HG03460 (cell line): ENCODE results near the gene DEFB131A.
"Not testable (repeated sequence)": the region's sequence is repeated elsewhere in the genome, so short reads cannot be mapped to it uniquely, and the experiment has no call there.

Source experiments
- ATAC-seq: cut with Tn5 transposase; IDR thresholded peaks from one replicate; pipeline ENCODE4 v1.9.1; 2021; ENCODE audit not compliant: unreplicated experiment

The DEFB131A gene

DNA sequence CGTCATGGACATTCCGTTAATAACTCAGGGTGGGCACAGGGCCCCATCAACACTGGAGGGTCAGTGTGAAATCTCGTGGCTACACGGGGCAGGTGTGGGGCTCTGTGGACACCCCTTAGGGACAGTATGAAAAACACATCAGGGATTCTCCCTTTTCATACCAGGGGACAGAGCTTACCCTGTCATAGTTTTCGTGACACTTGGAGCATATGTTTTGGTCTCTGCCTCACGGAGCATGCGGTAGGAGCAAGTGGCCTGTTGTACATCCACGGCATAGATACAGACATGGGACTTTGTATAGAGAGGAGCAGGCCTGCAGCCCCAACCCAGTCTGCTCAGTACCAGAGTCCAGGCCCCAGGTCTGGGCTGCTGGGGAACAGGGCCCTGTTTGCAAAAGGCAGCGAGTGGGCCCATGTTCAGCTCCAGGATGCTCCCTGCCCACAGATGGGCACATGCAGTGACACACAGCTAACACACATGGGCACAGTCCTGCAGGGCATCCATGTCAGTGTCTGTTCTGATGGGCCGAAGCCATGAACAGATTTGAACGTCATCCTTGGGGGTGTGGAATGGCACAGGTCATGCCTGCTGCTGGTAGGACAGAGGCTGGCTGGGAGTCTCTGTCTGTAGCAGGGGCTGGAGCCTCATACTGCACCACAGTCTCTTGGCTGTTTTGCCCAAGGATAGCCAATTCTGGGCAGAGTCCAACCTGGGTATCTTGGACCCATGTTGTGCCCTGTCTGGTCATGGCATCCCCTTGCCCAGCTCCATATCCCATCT lies 50.2 kb downstream of the DEFB131A start:
- ATAC-seq: not testable (repeated sequence)

DNA sequence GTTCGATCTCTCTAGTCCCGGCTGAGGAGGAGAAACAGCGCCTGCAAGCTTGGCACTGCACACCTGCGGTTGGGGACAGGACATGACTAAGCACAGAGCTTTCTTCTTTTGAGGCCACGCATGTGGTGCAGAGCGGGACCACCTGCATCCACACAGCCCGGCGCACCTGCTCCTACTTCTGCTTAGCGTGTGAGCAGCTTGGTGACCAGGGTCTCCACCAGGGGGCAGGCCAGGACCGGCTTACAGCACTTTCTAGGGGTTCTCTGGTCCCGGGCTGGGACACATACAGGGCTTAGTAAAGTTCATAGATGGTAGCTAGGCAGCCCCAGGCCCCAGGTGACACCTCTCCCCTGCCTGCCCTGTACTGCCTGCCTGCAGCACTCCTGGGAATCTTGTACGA lies 51.2 kb downstream of the DEFB131A start:
- not testable (repeated sequence) for ATAC-seq

GRCh38 chr4:9497575-9498467 lies 53.6 kb downstream of the DEFB131A start:
- not testable (repeated sequence) for ATAC-seq

GRCh38 chr4:9498468-9499040 lies 54.3 kb downstream of the DEFB131A start:
- ATAC-seq: not testable (repeated sequence)

GRCh38 chr4:9499974-9500487 lies 55.8 kb downstream of the DEFB131A start:
- not testable (repeated sequence) for ATAC-seq
